GM12865 (cell line): Measurements from ENCODE around the gene OTOA.
A peak's percentile ranks its signal among the peaks of the same experiment; 100 is the strongest.

ENCODE experiments used
- DNase-seq: peaks from one replicate; pipeline ENCODE4 v3.0.0; 2010; ENCODE audit warnings: low read depth
- H3K4me3 ChIP-seq: 2 replicates; pipeline ENCODE4 v1.5.1; 2011; ENCODE audit warnings: mild to moderate bottlenecking, low read depth, low read length, control low read depth
- TF ChIP-seq, protein P1 (sequence below): IDR thresholded peaks from 2 replicates; pipeline ENCODE4 v1.5.1; 2011; ENCODE audit warnings: low read length, control low read depth, low read depth, inconsistent platforms; ENCODE audit not compliant: insufficient read depth; ENCODE audit errors: missing control alignments

The OTOA gene

DNA sequence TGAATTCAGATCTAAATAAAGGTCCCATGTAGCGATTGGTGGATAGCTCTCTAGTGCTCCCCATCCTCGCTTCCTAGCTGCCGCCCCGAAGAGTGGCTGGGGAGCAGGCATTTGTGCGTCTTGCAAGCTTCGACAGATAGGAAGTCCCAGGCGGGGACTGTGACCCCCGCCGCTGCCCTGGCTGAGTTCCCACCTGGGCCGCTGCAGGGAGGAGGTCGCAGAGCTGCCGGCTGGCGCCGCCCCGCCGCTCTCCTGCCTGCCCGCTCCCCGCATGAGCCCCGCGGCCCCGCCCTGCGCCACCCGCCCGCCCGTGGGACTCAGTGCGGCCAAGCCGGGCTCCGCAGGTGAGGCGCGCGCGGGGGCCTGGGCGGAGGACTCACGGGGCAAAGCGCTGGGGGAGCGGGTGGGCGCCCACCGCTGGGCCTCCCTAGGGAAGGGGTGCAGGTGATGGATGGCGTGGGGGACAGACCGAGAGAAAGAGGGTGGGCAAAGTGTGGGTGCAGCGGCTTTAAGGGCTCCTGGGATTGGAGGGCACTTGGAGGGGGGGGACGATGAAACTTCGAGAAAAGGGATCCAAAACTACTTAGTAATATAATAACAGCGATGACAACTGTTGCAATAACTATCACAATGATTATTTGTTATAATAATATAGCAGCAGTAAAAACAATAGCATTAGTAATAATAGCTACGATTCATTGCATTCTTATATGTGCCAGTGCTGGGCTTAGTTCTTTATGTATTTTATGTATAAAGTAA lies at the start of gene OTOA:
OTOA (plus strand) TSS at position 80 of the 759 bp plus-strand sequence. CDS start 14,547 bp downstream, outside the sequence.
- H3K4me3 ChIP-seq: no peak within 1 kb of the TSS
- no peak for DNase-seq
- TF ChIP-seq, protein P1, sequence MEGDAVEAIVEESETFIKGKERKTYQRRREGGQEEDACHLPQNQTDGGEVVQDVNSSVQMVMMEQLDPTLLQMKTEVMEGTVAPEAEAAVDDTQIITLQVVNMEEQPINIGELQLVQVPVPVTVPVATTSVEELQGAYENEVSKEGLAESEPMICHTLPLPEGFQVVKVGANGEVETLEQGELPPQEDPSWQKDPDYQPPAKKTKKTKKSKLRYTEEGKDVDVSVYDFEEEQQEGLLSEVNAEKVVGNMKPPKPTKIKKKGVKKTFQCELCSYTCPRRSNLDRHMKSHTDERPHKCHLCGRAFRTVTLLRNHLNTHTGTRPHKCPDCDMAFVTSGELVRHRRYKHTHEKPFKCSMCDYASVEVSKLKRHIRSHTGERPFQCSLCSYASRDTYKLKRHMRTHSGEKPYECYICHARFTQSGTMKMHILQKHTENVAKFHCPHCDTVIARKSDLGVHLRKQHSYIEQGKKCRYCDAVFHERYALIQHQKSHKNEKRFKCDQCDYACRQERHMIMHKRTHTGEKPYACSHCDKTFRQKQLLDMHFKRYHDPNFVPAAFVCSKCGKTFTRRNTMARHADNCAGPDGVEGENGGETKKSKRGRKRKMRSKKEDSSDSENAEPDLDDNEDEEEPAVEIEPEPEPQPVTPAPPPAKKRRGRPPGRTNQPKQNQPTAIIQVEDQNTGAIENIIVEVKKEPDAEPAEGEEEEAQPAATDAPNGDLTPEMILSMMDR: no peak

DNA sequence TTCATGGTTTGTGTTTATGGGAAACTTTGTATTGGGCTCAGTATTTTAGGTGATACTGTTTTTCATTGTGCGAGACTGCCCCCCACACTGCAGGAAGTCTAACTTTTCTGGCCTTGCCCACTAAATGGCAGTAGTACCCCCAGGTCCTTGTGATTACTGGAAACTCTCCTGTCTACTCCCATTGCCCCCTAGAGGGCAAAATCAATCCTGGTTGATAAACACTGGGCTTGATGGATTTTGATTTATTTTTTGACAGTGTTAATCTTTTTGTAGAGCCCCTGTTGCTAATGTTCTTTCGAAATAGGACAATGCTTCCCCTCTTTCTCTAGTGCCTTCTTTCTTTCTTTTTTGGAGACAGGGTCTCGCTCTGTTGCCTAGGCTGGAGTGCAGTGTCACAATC lies 48.9 kb upstream of the OTOA start:
- H3K4me3 ChIP-seq: no peak overlapping the region
- no peak for DNase-seq
- TF ChIP-seq, protein P1: no peak

DNA sequence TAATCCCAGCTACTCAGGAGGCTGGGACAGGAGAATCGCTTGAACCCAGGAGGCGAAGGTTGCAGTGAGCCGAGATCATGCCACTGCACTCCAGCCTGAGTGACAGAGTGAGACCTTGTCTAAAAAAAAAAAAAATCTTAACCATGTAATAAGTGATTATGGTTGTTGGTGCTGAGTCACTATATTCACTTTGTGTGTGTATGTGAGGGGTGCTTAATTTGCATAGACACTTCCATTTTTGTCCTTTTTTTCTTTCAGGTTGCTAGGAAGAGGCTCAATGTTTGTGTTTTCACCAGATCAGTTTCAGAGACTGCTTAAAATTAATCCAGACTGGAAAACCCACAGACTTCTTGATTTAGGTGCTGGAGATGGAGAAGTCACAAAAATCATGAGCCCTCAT lies 46.2 kb upstream of the OTOA start:
- TF ChIP-seq, protein P1: no peak
- H3K4me3 ChIP-seq: no peak overlapping the region
- peak; percentile 26 for DNase-seq

DNA sequence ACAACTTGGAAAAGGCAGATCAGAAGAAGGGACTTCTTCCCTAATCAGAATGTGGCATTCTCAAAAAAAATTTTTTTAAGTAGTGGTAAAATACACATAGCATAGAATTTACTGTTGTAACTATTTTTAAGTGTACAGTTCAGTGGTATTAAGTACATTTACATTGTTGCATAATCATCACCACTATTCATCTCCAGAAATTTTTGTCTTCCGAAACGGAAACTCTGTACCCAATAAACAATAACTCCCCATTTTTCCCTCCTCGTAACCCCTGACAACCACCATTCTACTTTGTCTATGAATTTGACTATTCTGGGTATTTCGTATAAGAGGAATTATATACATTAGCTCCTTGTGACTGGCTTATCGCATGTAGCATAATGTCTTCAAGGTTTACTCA lies 45.5 kb upstream of the OTOA start:
- DNase-seq: no peak
- TF ChIP-seq, protein P1: no peak
- H3K4me3 ChIP-seq: no peak overlapping the region

DNA sequence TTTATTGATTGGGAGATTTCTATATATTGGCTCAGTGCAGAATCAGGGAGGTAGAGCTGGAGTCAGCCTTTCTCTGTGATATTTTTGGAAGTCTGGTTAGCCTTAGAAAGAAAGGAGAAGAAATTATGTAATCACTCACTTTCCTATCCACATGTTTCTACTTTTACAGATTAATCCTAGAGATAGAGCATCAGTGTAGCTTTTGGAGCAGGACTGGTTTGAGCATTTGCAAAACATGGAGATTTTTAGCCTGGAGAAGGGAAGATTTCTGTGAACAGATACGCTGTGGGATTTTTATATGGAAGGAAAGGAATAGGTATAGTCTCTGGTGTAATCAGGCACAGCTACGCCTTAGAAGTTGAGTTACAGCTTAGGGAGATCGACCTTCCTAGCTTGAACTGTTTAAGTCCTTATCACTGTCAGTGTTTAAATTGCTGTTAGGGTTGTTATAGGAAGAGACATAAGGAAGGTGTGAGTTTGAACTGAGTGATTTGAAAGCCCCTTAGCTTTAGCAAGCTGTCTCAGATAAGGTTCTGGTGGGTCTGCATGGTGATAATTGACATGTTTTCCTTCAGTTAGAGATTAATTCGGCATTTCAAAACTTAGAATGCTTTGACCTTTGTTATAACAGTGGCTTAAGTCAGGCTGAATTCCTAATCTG lies 43.9 kb upstream of the OTOA start:
- H3K4me3 ChIP-seq: no peak overlapping the region
- DNase-seq: no peak
- TF ChIP-seq, protein P1: no peak

DNA sequence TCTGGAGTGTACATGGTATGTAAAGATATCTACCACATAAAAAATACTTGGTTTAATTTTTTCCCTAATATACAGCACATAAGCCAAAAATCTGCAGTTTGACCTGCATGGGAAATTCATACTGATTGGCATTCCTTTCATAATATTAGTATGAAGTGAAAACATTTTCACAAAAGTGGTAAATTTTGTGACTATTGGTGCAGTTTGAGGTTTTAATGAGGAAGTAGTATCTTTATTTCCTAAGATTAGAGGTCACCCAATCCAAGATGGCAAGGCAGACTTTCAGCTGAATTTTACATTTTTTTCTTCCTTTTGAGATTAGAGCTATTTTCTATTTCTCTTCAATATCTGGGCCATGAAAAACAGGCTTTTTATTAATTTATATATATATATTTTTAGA lies 43.2 kb upstream of the OTOA start:
- no peak for DNase-seq
- no peak overlapping the region for H3K4me3 ChIP-seq

More for the DNA sequence above, 43.2 kb upstream of the OTOA start:
- TF ChIP-seq, protein P1: no peak
